Measurements from ENCODE around the gene TGFBR3. TPM values are rescaled to one million over a fixed set of nuclear protein-coding genes. Genes with fewer than 3 reads are reported as not detected.

Gene TGFBR3
- total RNA-seq, 1 donor from 2014 or later: 51.7 TPM

- no peaks in the 10 kb centered on the region for H3K9me3 ChIP-seq
- no peak for TF ChIP-seq CTCF (IDR thresholded peaks at IDR 0.05)
- peaks cover 43% of the 10 kb centered on the region for H3K4me1 ChIP-seq
- H3K27me3 ChIP-seq (ENCODE audit: low read depth): no peaks in the 10 kb centered on the region
- H3K36me3 ChIP-seq: peaks cover 8% of the 10 kb centered on the region
- ATAC-seq: no peak
- H3K4me3 ChIP-seq: no peak overlapping the region
- intact Hi-C loops (cut with DNase I): no loop called here
- DNase-seq: no peak
- no peak overlapping the region for H3K27ac ChIP-seq
These were observed 126.9 kb downstream of the TGFBR3 start for GRCh38 chr1:91759076-91759475.

GRCh38 chr1:91757763-91758460, 128.0 kb downstream of the TGFBR3 start:
- no peaks in the 10 kb centered on the region for H3K9me3 ChIP-seq
- DNase-seq (no peak), ATAC-seq (peak in 1 of 2 donors; percentile 40)
- no peak overlapping the region for H3K27ac ChIP-seq
- H3K36me3 ChIP-seq: peaks cover 8% of the 10 kb centered on the region
- H3K27me3 ChIP-seq (ENCODE audit: low read depth): no peaks in the 10 kb centered on the region
- TF ChIP-seq CTCF (IDR thresholded peaks at IDR 0.05): no peak
- intact Hi-C loops (cut with DNase I): no loop called here
- peaks cover 35% of the 10 kb centered on the region for H3K4me1 ChIP-seq
- H3K4me3 ChIP-seq: no peak overlapping the region

- no peak overlapping the region for H3K27ac ChIP-seq
- no peak overlapping the region for H3K4me3 ChIP-seq
- ATAC-seq (no peak), DNase-seq (no peak)
- peaks cover 8% of the 10 kb centered on the region for H3K36me3 ChIP-seq
- H3K27me3 ChIP-seq (ENCODE audit: low read depth): no peaks in the 10 kb centered on the region
- no peak for TF ChIP-seq CTCF (IDR thresholded peaks at IDR 0.05)
- peaks cover 34% of the 10 kb centered on the region for H3K4me1 ChIP-seq
- H3K9me3 ChIP-seq: no peaks in the 10 kb centered on the region
- intact Hi-C loops (cut with DNase I): no loop called here
These were observed 130.2 kb downstream of the TGFBR3 start for GRCh38 chr1:91755702-91756287.

GRCh38 chr1:91754816-91755580, 131.0 kb downstream of the TGFBR3 start:
- peaks cover 38% of the 10 kb centered on the region for H3K4me1 ChIP-seq
- peaks cover 8% of the 10 kb centered on the region for H3K36me3 ChIP-seq
- no peaks in the 10 kb centered on the region for H3K9me3 ChIP-seq
- no peaks in the 10 kb centered on the region for H3K27me3 ChIP-seq (ENCODE audit: low read depth)
- H3K27ac ChIP-seq: peak overlapping the region; percentile 9
- no peak for TF ChIP-seq CTCF (IDR thresholded peaks at IDR 0.05)
- no peak overlapping the region for H3K4me3 ChIP-seq
- intact Hi-C loops (cut with DNase I): no loop called here
- DNase-seq: no peak
- ATAC-seq: peak; percentile 21 to 37

- H3K4me3 ChIP-seq: no peak overlapping the region
- TF ChIP-seq CTCF (IDR thresholded peaks at IDR 0.05): no peak
- H3K36me3 ChIP-seq: peaks cover 8% of the 10 kb centered on the region
- H3K9me3 ChIP-seq: no peaks in the 10 kb centered on the region
- H3K27ac ChIP-seq: peak overlapping the region; percentile 9
- intact Hi-C loops (cut with DNase I): no loop called here
- H3K27me3 ChIP-seq (ENCODE audit: low read depth): no peaks in the 10 kb centered on the region
- ATAC-seq: peak in 1 of 2 donors; percentile 15
- no peak for DNase-seq
- peaks cover 42% of the 10 kb centered on the region for H3K4me1 ChIP-seq
These were observed 131.6 kb downstream of the TGFBR3 start for GRCh38 chr1:91754348-91754747.
